Measurements from ENCODE around the gene SVEP1.

The SVEP1 gene

DNA sequence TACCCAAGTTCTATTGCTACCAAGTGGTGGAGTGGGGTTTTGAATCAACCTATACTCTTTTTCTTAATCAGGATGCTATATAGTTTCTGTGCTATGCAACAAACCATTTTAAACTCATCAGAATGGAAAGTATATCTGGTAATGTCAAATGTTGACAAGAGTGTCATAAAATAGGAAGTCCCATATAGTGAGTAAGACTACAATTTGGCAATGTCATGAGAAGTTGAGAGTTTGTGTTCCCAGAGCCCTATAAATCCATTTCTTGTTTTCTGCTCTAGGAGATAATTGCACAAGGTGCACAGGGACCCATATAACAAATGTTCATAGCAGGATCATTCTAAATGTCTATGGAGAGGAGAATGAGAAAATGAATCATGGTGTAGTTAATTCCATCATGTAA is 132.1 kb downstream of the SVEP1 start:
- Histone ChIP-seq H3K4me3 (ENCODE audit: low read depth, low read length, poor library complexity, severe bottlenecking) (no peak overlapping the region), H4K20me1 (ENCODE audit: insufficient read depth, low read length) (no peaks in the 10 kb centered on the region), H3K27ac (ENCODE audit: low read depth, low read length, poor library complexity, severe bottlenecking) (no peak overlapping the region), H3K79me2 (ENCODE audit: insufficient read depth, low read length) (no peaks in the 10 kb centered on the region), H3K9me2 (ENCODE audit: low read depth, low read length) (no peaks in the 10 kb centered on the region), H3K9me3 (ENCODE audit: low read length) (no peaks in the 10 kb centered on the region), H3K36me3 (ENCODE audit: insufficient read depth, low read length) (no peaks in the 10 kb centered on the region), H3K4me1 (ENCODE audit: insufficient read depth, low read length, severe bottlenecking) (no peaks in the 10 kb centered on the region), H3K27me3 (ENCODE audit: insufficient read depth, low read length) (no peaks in the 10 kb centered on the region), H2AFZ (ENCODE audit: low read length) (no peak overlapping the region), H3K4me2 (ENCODE audit: low read length) (no peak overlapping the region), H3F3A (ENCODE audit: insufficient read depth, low read length) (no peaks in the 10 kb centered on the region), H3K9ac (ENCODE audit: low read length) (no peak overlapping the region)
- TF ChIP-seq, protein P1, sequence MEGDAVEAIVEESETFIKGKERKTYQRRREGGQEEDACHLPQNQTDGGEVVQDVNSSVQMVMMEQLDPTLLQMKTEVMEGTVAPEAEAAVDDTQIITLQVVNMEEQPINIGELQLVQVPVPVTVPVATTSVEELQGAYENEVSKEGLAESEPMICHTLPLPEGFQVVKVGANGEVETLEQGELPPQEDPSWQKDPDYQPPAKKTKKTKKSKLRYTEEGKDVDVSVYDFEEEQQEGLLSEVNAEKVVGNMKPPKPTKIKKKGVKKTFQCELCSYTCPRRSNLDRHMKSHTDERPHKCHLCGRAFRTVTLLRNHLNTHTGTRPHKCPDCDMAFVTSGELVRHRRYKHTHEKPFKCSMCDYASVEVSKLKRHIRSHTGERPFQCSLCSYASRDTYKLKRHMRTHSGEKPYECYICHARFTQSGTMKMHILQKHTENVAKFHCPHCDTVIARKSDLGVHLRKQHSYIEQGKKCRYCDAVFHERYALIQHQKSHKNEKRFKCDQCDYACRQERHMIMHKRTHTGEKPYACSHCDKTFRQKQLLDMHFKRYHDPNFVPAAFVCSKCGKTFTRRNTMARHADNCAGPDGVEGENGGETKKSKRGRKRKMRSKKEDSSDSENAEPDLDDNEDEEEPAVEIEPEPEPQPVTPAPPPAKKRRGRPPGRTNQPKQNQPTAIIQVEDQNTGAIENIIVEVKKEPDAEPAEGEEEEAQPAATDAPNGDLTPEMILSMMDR (IDR thresholded peaks at IDR 0.05; ENCODE audit: low read length): no peak
- TF ChIP-seq EZH2 (IDR thresholded peaks at IDR 0.05; ENCODE audit: borderline replicate concordance, low read length): no peak

DNA sequence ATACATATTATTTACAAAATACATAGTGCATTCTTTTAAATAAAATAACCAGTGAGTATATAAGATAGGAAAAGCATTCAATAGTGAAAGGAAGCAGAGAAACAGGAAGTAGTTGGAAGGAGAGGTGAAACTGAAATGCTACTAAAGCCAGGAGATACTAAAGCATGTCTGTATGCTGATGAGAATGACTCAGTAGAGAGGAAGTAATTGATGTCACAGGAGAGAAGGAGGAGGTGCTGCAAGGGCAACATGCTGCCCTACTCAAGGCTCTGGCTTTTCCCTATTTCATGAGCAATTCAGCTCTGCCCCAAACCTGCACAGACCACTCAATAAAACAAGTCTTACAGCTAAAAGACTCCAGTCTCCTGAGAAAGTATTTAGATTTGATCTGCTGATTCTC is 133.4 kb downstream of the SVEP1 start:
- H3K9ac ChIP-seq (ENCODE audit: low read length): no peak overlapping the region
- H4K20me1 ChIP-seq (ENCODE audit: insufficient read depth, low read length): no peaks in the 10 kb centered on the region
- H3K4me3 ChIP-seq (ENCODE audit: low read depth, low read length, poor library complexity, severe bottlenecking): no peak overlapping the region
- no peaks in the 10 kb centered on the region for H3K9me3 ChIP-seq (ENCODE audit: low read length)
- no peaks in the 10 kb centered on the region for H3K9me2 ChIP-seq (ENCODE audit: low read depth, low read length)
- H3K36me3 ChIP-seq (ENCODE audit: insufficient read depth, low read length): no peaks in the 10 kb centered on the region
- no peak overlapping the region for H3K4me2 ChIP-seq (ENCODE audit: low read length)
- H3K27ac ChIP-seq (ENCODE audit: low read depth, low read length, poor library complexity, severe bottlenecking): no peak overlapping the region
- H3F3A ChIP-seq (ENCODE audit: insufficient read depth, low read length): no peaks in the 10 kb centered on the region
- H3K27me3 ChIP-seq (ENCODE audit: insufficient read depth, low read length): no peaks in the 10 kb centered on the region
- no peak for TF ChIP-seq EZH2 (IDR thresholded peaks at IDR 0.05; ENCODE audit: borderline replicate concordance, low read length)
- TF ChIP-seq, protein P1 (IDR thresholded peaks at IDR 0.05; ENCODE audit: low read length): no peak
- no peaks in the 10 kb centered on the region for H3K79me2 ChIP-seq (ENCODE audit: insufficient read depth, low read length)
- H3K4me1 ChIP-seq (ENCODE audit: insufficient read depth, low read length, severe bottlenecking): no peaks in the 10 kb centered on the region
- no peak overlapping the region for H2AFZ ChIP-seq (ENCODE audit: low read length)

DNA sequence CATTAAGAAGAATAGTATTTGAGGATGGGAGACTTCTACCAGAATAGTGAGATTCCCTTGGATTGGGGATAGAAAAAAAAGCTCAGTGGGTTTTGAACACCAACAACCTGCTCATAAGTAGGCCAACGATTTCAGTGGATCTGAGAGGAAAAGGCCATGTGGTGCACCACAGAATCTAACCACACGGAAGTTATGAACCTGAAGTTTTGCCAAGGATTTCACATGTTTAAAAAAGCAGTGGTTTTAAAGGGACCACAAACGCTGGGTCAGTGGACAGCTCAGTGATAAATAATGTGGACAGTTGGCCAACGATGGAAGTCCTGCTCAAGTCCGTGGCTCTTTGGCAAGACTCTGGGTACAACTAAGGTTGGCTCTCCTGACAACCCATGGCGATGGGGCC is 134.6 kb downstream of the SVEP1 start:
- Histone ChIP-seq H3K9ac (ENCODE audit: low read length) (no peak overlapping the region), H3F3A (ENCODE audit: insufficient read depth, low read length) (no peaks in the 10 kb centered on the region), H2AFZ (ENCODE audit: low read length) (no peak overlapping the region), H3K27ac (ENCODE audit: low read depth, low read length, poor library complexity, severe bottlenecking) (no peak overlapping the region), H3K4me3 (ENCODE audit: low read depth, low read length, poor library complexity, severe bottlenecking) (no peak overlapping the region), H4K20me1 (ENCODE audit: insufficient read depth, low read length) (no peaks in the 10 kb centered on the region), H3K9me2 (ENCODE audit: low read depth, low read length) (no peaks in the 10 kb centered on the region), H3K4me2 (ENCODE audit: low read length) (no peak overlapping the region), H3K36me3 (ENCODE audit: insufficient read depth, low read length) (no peaks in the 10 kb centered on the region), H3K4me1 (ENCODE audit: insufficient read depth, low read length, severe bottlenecking) (no peaks in the 10 kb centered on the region), H3K9me3 (ENCODE audit: low read length) (no peaks in the 10 kb centered on the region), H3K27me3 (ENCODE audit: insufficient read depth, low read length) (no peaks in the 10 kb centered on the region), H3K79me2 (ENCODE audit: insufficient read depth, low read length) (no peaks in the 10 kb centered on the region)
- TF ChIP-seq EZH2 (IDR thresholded peaks at IDR 0.05; ENCODE audit: borderline replicate concordance, low read length): no peak
- TF ChIP-seq, protein P1 (IDR thresholded peaks at IDR 0.05; ENCODE audit: low read length): no peak

Data from OCI-LY1 (cell line).